ENCODE measurements around the gene CST7. TPM values are rescaled to one million over a fixed set of nuclear protein-coding genes. Genes with fewer than 3 reads are reported as not detected.

Gene CST7
- total and polyA plus RNA-seq, 2 experiments from 2014 or later: not detected

GRCh38 chr20:24971376-24972101 is 22.5 kb downstream of the CST7 start:
- H3K4me1 ChIP-seq (ENCODE audit: insufficient read depth): no peaks in the 10 kb centered on the region
- H3K27me3 ChIP-seq (ENCODE audit: insufficient read depth): no peaks in the 10 kb centered on the region
- Mint-ChIP-seq H3K9me3 (peaks cover 6% of the 10 kb centered on the region; the same call in 1 of the 3 replicates), H3K27ac (no peak overlapping the region), H3K36me3 (ENCODE audit: low read depth) (peaks cover 67% of the 10 kb centered on the region), H3K27me3 (ENCODE audit: insufficient read depth, low read depth, poor library complexity) (peaks cover 2% of the 10 kb centered on the region), H3K4me1 (no peaks in the 10 kb centered on the region), H3K4me3 (no peak overlapping the region)
- H3F3A ChIP-seq (replicated peaks; ENCODE audit: low read depth): no peaks in the 10 kb centered on the region
- ATAC-seq (no peak), DNase-seq (ENCODE audit: low spot score) (no peak)
- TF ChIP-seq NANOG (IDR thresholded peaks at IDR 0.05; ENCODE audit: borderline replicate concordance) (no peak), CTCF (conservative IDR thresholded peaks at IDR 0.05; ENCODE audit: low read depth in 2 of 2) (no peak), ZNF462 (CRISPR knock-in tag; IDR thresholded peaks at IDR 0.05) (no peak), ETS1 (IDR thresholded peaks at IDR 0.05) (no peak), POLR2AphosphoS5 (IDR thresholded peaks at IDR 0.05; ENCODE audit: low read depth) (no peak), CREB1 (CRISPR knock-in tag; IDR thresholded peaks at IDR 0.05; ENCODE audit: low read depth) (no peak), ZNF331 (CRISPR knock-in tag; IDR thresholded peaks at IDR 0.05; ENCODE audit: low read depth) (no peak), STAT1 (IDR thresholded peaks at IDR 0.05; ENCODE audit: unreplicated experiment) (no peak), ZNF114 (CRISPR knock-in tag; IDR thresholded peaks at IDR 0.05) (no peak), REST (IDR thresholded peaks at IDR 0.05; ENCODE audit: unreplicated experiment) (no peak)
- no peaks in the 10 kb centered on the region for H4K20me1 ChIP-seq (replicated peaks; ENCODE audit: insufficient read depth)
- H3K9me2 ChIP-seq (ENCODE audit: insufficient read depth): no peaks in the 10 kb centered on the region
- H3K4me2 ChIP-seq: no peak overlapping the region
- H2AFZ ChIP-seq: no peak overlapping the region
- H3K27ac ChIP-seq (ENCODE audit: low read depth): no peak overlapping the region
- H3K4me3 ChIP-seq: no peak overlapping the region
- H3K79me2 ChIP-seq (replicated peaks; ENCODE audit: insufficient read depth): peaks cover 12% of the 10 kb centered on the region; the same call in 1 of the 2 replicates
- 0 out of 2 replicates have a peak, but pooled peaks cover 17% of the 10 kb centered on the region for H3K36me3 ChIP-seq (ENCODE audit: insufficient read depth)
